HG03575 (cell line): ENCODE measurements around the gene OR2G2.

ENCODE experiments used
- ATAC-seq: cut with Tn5 transposase; IDR thresholded peaks from one replicate; pipeline ENCODE4 v1.9.1; 2021; ENCODE audit not compliant: unreplicated experiment, insufficient number of reproducible peaks, low FRiP score; ENCODE audit errors: extremely low read depth

OR2G2 gene

GRCh38 chr1:247588060-247588459 is at the start of gene OR2G2:
Gene OR2G2, plus strand, starts transcription at chr1:247588360. Its CDS starts 0 bp downstream, at chr1:247588360.
- no peak for ATAC-seq

- ATAC-seq, result no peak
These were observed 49.6 kb upstream of the OR2G2 start for GRCh38 chr1:247538561-247538960.

- ATAC-seq, result no peak
These were observed 48.9 kb upstream of the OR2G2 start for GRCh38 chr1:247539215-247539614.

- ATAC-seq, result no peak
These were observed 47.6 kb upstream of the OR2G2 start for GRCh38 chr1:247540581-247540980.

- no peak for ATAC-seq
These were observed 45.3 kb upstream of the OR2G2 start for GRCh38 chr1:247542811-247543210.

- no peak for ATAC-seq
These were observed 40.1 kb upstream of the OR2G2 start for GRCh38 chr1:247548092-247548491.

GRCh38 chr1:247548769-247549182 is 39.4 kb upstream of the OR2G2 start, which contains the start of gene GCSAML:
Gene GCSAML, plus strand, starts transcription at chr1:247549134. Its CDS starts 58 bp downstream, at chr1:247549192.
- ATAC-seq, result no peak

- no peak for ATAC-seq
These were observed 36.4 kb upstream of the OR2G2 start for GRCh38 chr1:247551721-247552120.

- no peak for ATAC-seq
These were observed 35.9 kb upstream of the OR2G2 start for GRCh38 chr1:247552231-247552630.

- ATAC-seq, result no peak
These were observed 30.1 kb upstream of the OR2G2 start for GRCh38 chr1:247557926-247558674.

GRCh38 chr1:247561711-247562110 is 26.4 kb upstream of the OR2G2 start:
- no peak for ATAC-seq

- ATAC-seq, result no peak
These were observed 26.0 kb upstream of the OR2G2 start for GRCh38 chr1:247562198-247562597.

- no peak for ATAC-seq
These were observed 13.9 kb upstream of the OR2G2 start for GRCh38 chr1:247574236-247574635.

GRCh38 chr1:247574664-247575063 is 13.5 kb upstream of the OR2G2 start:
- no peak for ATAC-seq

GRCh38 chr1:247576514-247576913 is 11.6 kb upstream of the OR2G2 start:
- ATAC-seq, result no peak

GRCh38 chr1:247578946-247579460 is 9.2 kb upstream of the OR2G2 start:
- no peak for ATAC-seq

GRCh38 chr1:247605286-247605685 is 17.1 kb downstream of the OR2G2 start, which contains the start of gene OR2G3:
Gene OR2G3, plus strand, starts transcription at chr1:247605586. Its CDS starts 0 bp downstream, at chr1:247605586.
- ATAC-seq, result no peak

- ATAC-seq, result no peak
These were observed 25.2 kb downstream of the OR2G2 start for GRCh38 chr1:247613405-247613804.

- no peak for ATAC-seq
These were observed 26.5 kb downstream of the OR2G2 start for GRCh38 chr1:247614625-247615024.

- no peak for ATAC-seq
These were observed 39.8 kb downstream of the OR2G2 start for GRCh38 chr1:247627951-247628350.

GRCh38 chr1:247638011-247638410 is 49.9 kb downstream of the OR2G2 start:
- no peak for ATAC-seq
